Glomerular visceral epithelial cell (primary cell): ENCODE data around the gene CACNG4.
"Not testable (repeated sequence)": the region's sequence is repeated elsewhere in the genome, so short reads cannot be mapped to it uniquely, and the experiment has no call there.

Source experiments
- DNase-seq: peaks from one replicate; pipeline ENCODE4 v3.0.0-alpha.2; 2016; ENCODE audit errors: extremely low spot score

CACNG4 gene

GRCh38 chr17:66964930-66965800 lies 658 bp downstream of the CACNG4 start:
- no peak for DNase-seq

- no peak for DNase-seq
These were observed 1.3 kb downstream of the CACNG4 start for GRCh38 chr17:66965801-66966262.

- no peak for DNase-seq
These were observed 1.8 kb downstream of the CACNG4 start for GRCh38 chr17:66966298-66966697.

- DNase-seq, result no peak
These were observed 2.4 kb downstream of the CACNG4 start for GRCh38 chr17:66966704-66967418.

- DNase-seq, result no peak
These were observed 3.5 kb downstream of the CACNG4 start for GRCh38 chr17:66967837-66968543.

GRCh38 chr17:66968916-66969315 lies 4.4 kb downstream of the CACNG4 start:
- DNase-seq, result no peak

- DNase-seq, result no peak
These were observed 5.6 kb downstream of the CACNG4 start for GRCh38 chr17:66970140-66970539.

- no peak for DNase-seq
These were observed 6.3 kb downstream of the CACNG4 start for GRCh38 chr17:66970797-66971196.

GRCh38 chr17:66971264-66971663 lies 6.8 kb downstream of the CACNG4 start:
- DNase-seq, result no peak

GRCh38 chr17:66971730-66972441 lies 7.4 kb downstream of the CACNG4 start:
- no peak for DNase-seq

GRCh38 chr17:66972442-66972830 lies 7.9 kb downstream of the CACNG4 start:
- DNase-seq, result not testable (repeated sequence)

GRCh38 chr17:66975188-66975587 lies 10.7 kb downstream of the CACNG4 start:
- no peak for DNase-seq

GRCh38 chr17:66975614-66976378 lies 11.3 kb downstream of the CACNG4 start:
- DNase-seq, result no peak

- DNase-seq, result no peak
These were observed 11.8 kb downstream of the CACNG4 start for GRCh38 chr17:66976379-66976663.

- DNase-seq, result peak; percentile 59
These were observed 12.3 kb downstream of the CACNG4 start for GRCh38 chr17:66976781-66977201.

GRCh38 chr17:66978514-66979061 lies 14.1 kb downstream of the CACNG4 start:
- no peak for DNase-seq

- no peak for DNase-seq
These were observed 16.4 kb downstream of the CACNG4 start for GRCh38 chr17:66980896-66981295.

- DNase-seq, result peak; percentile 88
These were observed 17.5 kb downstream of the CACNG4 start for GRCh38 chr17:66981983-66982508.

- no peak for DNase-seq
These were observed 19.0 kb downstream of the CACNG4 start for GRCh38 chr17:66983414-66984021.

GRCh38 chr17:66984730-66985129 lies 20.2 kb downstream of the CACNG4 start:
- DNase-seq, result no peak
